Lower leg skin (tissue), 4 donors: ENCODE results near the gene TRAPPC3. TPM values are rescaled to one million over a fixed set of nuclear protein-coding genes. Genes with fewer than 3 reads are reported as not detected.

ENCODE experiments used
- DNase-seq, 2 donors: peaks; one replicate each; pipeline ENCODE4 v3.0.0-alpha.2; 2019; ENCODE audit warnings: low spot score in 2 of 2
- H3K4me3 ChIP-seq: fragments of 200-600 bp; sonication (generic); 2 replicates; pipeline ENCODE4 v1.5.1; 2017; ENCODE audit warnings: mild to moderate bottlenecking, low read depth; ENCODE audit not compliant: poor library complexity, severe bottlenecking
- CTCF ChIP-seq, 3 donors: fragments of 450-650 bp; IDR thresholded peaks; one replicate each; pipeline ENCODE4 v1.5.1; 2016; ENCODE audit warnings: antibody characterized with exemption in 3 of 3, mild to moderate bottlenecking in 3 of 3, moderate library complexity in 2 of 3
- POLR2A ChIP-seq, 2 donors: fragments of 450-650 bp; IDR thresholded peaks; one replicate each; pipeline ENCODE4 v1.6.1; 2016 to 2017; ENCODE audit warnings: antibody characterized with exemption in 2 of 2, mild to moderate bottlenecking in 1 of 2, moderate library complexity in 1 of 2
- WGBS, 2 donors: methylation state at CpG; one replicate each; pipeline ENCODE4 v1.1.5; 2018; 5-methylcytosine and 5-hydroxymethylcytosine counted together
- intact Hi-C: fragments of 100-400 bp; cut with DNase I; formaldehyde crosslinking; loops from one replicate; pipeline ENCODE4 v1.15.0; 2023; ENCODE audit warnings: low total_unique reads
- total RNA-seq, 4 donors: library from RNA; depleted of rRNA; stranded (reverse); fragments of >200 nt; gene quantifications; one replicate each; pipeline ENCODE4 v1.1.0, GENCODE V29; 2016

TRAPPC3 gene
- total RNA-seq, 4 donors from 2014 or later = 78.3 to 113 (median 104) TPM

GRCh38 chr1:36157973-36158826 lies 8.9 kb upstream of the TRAPPC3 start:
- no peak overlapping the region for H3K4me3 ChIP-seq
- TF ChIP-seq POLR2A (IDR thresholded peaks at IDR 0.05) (no peak), CTCF (IDR thresholded peaks at IDR 0.05) (no peak)
- WGBS, 2 donors = 34 to 46% methylated on average over 9 of the region's 9 CpGs
- intact Hi-C loops = no loop called here
- DNase-seq = no peak

- 1 to 3% methylated on average over 7 to 9 of the region's 9 CpGs for WGBS, 2 donors
- DNase-seq = peak in 1 of 2 donors; percentile 89
- intact Hi-C loops = no loop called here
Observed at GRCh38 chr1:36157115-36157903, 8.0 kb upstream of the TRAPPC3 start.

DNA sequence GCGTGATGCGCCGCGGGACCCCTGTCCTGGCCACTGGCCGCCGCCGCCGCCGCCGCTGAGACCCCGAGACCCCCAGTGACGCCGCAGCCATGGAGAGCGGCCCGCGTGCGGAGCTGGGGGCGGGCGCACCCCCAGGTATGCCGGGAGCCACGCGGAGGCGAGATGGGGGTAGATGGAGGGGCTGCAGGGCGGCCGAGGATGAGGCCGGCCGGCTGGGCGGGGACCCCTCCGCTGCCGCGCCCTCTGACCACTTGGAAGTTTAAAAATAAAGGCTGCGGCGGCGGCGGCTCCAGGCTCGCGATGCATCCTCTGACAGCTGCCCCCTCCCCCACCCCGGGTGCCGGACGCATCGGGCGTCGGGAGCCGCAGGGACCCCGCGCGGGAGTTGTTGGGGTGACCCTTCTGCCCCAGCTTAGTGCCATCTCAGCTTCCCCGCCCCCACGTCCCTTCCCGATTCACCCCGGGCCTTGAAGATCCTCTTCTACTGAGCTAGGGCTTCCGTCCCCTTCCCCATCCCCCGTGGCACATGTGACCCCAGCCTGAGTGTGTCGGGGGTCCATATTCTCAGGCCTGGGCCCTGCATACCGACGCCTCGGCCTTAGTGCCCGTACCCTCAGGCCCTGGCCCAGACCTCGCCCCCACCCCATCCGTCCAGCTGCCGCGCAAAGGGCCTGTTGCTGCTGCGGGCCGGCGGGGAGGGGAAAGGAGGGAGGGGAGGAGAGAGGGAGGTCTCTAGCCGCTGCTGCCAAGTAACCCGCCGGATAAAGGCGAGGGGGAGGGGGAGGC lies 7.2 kb upstream of the TRAPPC3 start:
- no peak for TF ChIP-seq CTCF (IDR thresholded peaks at IDR 0.05)
- no peak for TF ChIP-seq POLR2A (IDR thresholded peaks at IDR 0.05)
- WGBS, 2 donors = 1% methylated on average over 42 to 44 of the region's 69 CpGs
- intact Hi-C loops = no loop called here
- DNase-seq = peak; percentile 54 to 93
- peak overlapping the region; percentile 100 for H3K4me3 ChIP-seq

More at GRCh38 chr1:36157115-36157903, 8.0 kb upstream of the TRAPPC3 start:
- TF ChIP-seq CTCF (IDR thresholded peaks at IDR 0.05) = no peak
- TF ChIP-seq POLR2A (IDR thresholded peaks at IDR 0.05) = no peak
- H3K4me3 ChIP-seq = peak overlapping the region; percentile 100

DNA sequence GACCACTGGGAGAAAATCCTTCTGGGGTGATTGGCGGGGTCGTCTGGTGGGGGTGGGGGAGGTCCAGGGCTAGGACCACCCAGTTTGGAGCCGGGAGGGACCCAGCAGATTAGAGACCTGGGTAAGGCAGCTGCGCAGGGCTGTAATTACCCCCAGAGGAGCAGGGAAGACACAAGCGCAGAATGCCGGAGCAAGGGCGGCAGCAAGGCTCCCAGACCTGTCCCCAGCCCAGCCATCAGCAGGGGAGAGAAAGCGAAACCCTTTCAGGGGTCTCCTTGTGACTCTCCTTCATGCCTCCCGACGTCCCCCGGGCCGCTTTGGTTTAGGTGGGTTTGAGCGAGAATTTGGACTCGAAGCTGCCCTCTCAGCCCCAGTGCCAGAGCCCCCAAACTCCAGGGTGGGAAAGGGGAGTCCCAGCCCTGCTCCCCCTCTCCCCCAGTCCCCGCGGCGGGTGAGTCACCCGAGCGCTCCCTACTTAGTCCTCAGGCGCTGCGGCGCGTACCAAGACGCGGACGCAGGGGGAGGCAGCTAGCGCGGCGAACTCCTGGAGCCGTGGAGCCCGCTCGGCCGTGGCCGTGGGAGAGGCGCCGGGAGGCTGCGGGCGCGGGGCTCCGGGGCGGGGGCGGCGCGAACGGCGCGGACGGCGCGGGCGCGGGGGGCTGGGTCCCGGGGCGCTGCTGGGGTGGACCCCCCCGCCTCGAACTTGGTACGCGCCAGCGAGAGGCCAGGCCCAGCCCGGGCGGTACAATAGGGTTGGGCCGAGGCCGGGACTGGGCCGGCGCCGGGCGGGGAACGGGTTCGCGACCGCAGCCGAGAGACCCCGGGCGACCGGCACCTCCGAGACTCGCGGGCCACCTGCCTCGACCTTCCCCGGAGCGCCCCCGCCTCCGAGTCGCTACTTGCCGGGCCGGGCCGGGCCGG lies 6.4 kb upstream of the TRAPPC3 start, which contains the start of gene MAP7D1:
Gene MAP7D1, plus strand, starts transcription at position 753 of the 921 bp plus-strand sequence. CDS start 258 bp downstream, outside the sequence.
- peak; percentile 81 to 97 for DNase-seq
- TF ChIP-seq CTCF (IDR thresholded peaks at IDR 0.05) (no peak), POLR2A (IDR thresholded peaks at IDR 0.05) (peak in 1 of 2 donors; percentile 60)
- intact Hi-C loops = no loop called here
- 0 to 1% methylated on average over 16 to 39 of the region's 88 CpGs for WGBS, 2 donors
- H3K4me3 ChIP-seq = peak within 1 kb of the TSS; percentile 100
